SH-SY5Y (cell line): ENCODE measurements around the gene ZDHHC21.

Experiments
- GATA2 ChIP-seq: IDR thresholded peaks from 2 replicates; pipeline ENCODE4 v1.6.1; 2011; ENCODE audit warnings: mild to moderate bottlenecking, low read depth, low read length
- GATA3 ChIP-seq: IDR thresholded peaks from 2 replicates; pipeline ENCODE4 v1.6.1; 2011; ENCODE audit warnings: low read depth, mild to moderate bottlenecking, low read length, moderate library complexity

DNA sequence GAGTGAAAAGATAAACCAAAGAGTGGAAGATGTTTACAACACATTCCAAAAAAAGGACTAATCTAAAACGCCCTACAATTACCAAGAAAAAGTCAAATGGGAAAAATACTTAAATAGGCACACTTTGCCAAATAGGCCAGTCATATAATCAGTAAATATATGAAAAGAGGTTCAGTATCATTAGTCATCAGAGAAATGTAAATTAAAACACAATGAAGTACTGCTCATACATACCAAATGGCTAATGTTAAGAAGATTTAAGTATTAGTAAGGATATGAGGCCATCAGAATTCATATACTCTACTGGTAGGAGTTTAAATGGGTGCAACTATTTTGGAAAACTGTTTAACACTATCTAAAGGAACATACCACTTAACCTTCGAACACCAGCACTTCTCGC, 47.6 kb downstream of the ZDHHC21 start:
- no peak for TF ChIP-seq GATA2
- TF ChIP-seq GATA3, result no peak
